Measurements from ENCODE around the gene ZNF488.
"Not testable (repeated sequence)": the region's sequence is repeated elsewhere in the genome, so short reads cannot be mapped to it uniquely, and the experiment has no call there.

Gene ZNF488

DNA sequence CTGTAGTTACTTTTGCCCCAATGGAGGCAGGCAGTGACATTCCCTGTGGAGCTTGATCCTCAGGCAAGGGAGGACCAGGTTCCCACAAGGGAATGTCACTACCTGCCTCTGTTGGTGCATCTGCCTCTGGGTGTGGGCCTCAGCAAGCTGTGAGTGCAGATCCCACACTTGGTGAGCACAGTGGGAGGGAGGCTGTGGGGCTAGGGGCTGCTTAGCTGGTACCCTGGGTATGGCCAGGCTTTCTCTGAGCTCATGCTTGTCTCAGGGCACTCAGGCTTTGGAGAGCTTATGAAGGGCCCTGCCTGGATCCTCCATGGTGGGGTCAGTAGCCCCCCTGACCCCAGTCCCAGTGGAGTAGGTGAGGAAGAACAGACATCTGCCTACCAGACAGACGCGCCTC is 16.2 kb upstream of the ZNF488 start:
- TF ChIP-seq, protein P1, sequence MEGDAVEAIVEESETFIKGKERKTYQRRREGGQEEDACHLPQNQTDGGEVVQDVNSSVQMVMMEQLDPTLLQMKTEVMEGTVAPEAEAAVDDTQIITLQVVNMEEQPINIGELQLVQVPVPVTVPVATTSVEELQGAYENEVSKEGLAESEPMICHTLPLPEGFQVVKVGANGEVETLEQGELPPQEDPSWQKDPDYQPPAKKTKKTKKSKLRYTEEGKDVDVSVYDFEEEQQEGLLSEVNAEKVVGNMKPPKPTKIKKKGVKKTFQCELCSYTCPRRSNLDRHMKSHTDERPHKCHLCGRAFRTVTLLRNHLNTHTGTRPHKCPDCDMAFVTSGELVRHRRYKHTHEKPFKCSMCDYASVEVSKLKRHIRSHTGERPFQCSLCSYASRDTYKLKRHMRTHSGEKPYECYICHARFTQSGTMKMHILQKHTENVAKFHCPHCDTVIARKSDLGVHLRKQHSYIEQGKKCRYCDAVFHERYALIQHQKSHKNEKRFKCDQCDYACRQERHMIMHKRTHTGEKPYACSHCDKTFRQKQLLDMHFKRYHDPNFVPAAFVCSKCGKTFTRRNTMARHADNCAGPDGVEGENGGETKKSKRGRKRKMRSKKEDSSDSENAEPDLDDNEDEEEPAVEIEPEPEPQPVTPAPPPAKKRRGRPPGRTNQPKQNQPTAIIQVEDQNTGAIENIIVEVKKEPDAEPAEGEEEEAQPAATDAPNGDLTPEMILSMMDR (IDR thresholded peaks at IDR 0.05; ENCODE audit: low read depth, low read length, missing control alignments): no peak
- H3K4me3 ChIP-seq (ENCODE audit: low read depth, low read length): no peak overlapping the region
- DNase-seq (ENCODE audit: low read depth): no peak

DNA sequence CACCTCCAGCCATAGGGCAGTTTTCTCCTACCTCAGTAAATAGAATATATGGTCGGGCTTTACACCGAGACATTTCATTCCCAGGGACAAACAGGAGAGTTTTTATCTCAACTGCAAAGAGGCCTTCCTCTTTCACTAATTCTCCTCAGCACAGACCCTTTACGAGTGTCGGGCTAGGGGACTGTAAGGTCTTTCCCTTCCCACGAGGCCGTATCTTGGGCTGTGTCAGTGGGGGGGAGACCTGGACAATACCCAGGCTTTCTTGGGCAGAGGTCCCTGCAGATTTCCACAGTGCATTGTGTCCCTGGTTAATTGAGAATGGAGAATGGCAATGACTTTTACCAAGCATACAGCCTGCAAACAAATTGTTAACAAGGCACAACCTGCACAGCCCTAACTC is 13.2 kb upstream of the ZNF488 start:
- TF ChIP-seq, protein P1 (IDR thresholded peaks at IDR 0.05; ENCODE audit: low read depth, low read length, missing control alignments): no peak
- no peak overlapping the region for H3K4me3 ChIP-seq (ENCODE audit: low read depth, low read length)
- DNase-seq (ENCODE audit: low read depth): no peak

DNA sequence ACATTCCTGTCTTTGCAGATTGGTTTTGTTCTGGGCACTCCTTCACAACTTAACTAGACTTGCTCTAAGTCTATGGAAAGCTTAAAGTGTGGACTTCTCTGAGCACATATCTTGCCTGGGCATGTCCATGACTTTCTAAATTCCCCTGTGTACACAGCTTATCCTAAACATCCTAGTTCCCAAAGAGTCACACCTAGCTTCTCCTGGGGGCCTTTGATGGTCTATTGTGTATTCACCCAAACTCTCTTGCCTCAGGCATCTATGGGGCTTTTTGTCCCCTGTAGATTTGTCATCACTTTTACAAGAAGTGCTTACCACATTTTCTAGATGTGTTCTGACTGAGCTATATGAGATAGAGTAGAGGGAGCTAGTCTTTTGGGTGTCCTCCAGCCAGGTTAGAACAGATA is 12.2 kb upstream of the ZNF488 start:
- H3K4me3 ChIP-seq (ENCODE audit: low read depth, low read length): no peak overlapping the region
- no peak for DNase-seq (ENCODE audit: low read depth)
- TF ChIP-seq, protein P1 (IDR thresholded peaks at IDR 0.05; ENCODE audit: low read depth, low read length, missing control alignments): no peak

DNA sequence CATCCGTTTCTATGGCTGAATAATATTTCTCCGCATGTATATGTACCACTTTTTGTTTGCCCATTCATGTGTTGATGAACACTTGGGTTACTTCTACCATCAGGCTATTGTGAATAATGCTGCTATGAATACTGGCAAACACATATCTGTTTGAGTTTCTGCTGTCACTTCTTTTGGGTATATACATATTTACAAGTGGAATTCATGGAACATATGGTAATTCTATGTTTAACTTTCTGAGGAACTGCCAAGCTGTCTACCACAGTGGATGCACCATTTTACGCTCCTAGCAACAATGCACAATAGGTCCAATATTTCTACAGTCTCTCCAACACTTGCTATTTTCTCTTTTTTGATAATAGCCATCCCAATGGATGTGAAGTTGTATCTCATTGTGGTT is 5.5 kb upstream of the ZNF488 start:
- no peak for DNase-seq (ENCODE audit: low read depth)
- no peak overlapping the region for H3K4me3 ChIP-seq (ENCODE audit: low read depth, low read length)
- TF ChIP-seq, protein P1 (IDR thresholded peaks at IDR 0.05; ENCODE audit: low read depth, low read length, missing control alignments): no peak

DNA sequence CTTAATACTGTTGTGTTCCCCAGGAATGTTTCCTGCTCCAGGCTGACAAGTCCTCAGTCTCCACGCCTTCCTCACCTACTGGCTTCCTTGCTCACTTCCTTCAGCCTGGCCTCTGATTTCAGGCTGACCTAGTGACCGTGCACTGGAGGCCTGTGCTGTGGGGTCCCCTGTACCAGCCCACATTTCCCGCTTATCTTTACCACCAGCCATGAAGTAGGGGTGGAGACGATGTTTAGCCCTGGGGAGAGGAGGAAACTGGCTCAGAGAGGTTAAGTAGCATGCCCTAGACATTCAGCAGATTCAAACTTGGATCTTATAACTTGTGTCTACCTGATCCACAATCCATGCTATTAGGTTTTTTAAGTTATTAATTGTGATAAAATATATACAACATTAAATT is 4.8 kb upstream of the ZNF488 start:
- TF ChIP-seq, protein P1 (IDR thresholded peaks at IDR 0.05; ENCODE audit: low read depth, low read length, missing control alignments): no peak
- DNase-seq (ENCODE audit: low read depth): no peak
- no peak overlapping the region for H3K4me3 ChIP-seq (ENCODE audit: low read depth, low read length)

DNA sequence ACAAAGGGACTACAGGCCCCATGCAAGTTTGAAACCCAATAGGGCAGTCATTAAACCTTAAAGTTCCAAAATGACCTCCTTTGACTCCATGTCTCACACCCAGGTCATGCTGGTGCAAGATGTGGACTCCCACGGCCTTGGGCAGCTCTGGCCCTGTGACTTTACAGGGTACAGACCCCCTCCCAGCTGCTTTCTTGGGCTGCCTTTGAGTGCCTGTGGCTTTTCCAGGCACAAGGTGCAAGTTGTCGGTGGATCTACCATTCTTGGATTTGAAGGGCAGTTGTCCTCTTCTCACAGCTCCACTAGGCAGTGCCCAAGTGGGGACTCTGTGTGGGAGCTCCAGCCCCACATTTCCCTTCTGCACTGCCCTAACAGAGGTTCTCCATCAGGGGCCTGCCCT is 2.0 kb upstream of the ZNF488 start:
- not testable (repeated sequence) for H3K4me3 ChIP-seq (ENCODE audit: low read depth, low read length); DNase-seq (ENCODE audit: low read depth)

DNA sequence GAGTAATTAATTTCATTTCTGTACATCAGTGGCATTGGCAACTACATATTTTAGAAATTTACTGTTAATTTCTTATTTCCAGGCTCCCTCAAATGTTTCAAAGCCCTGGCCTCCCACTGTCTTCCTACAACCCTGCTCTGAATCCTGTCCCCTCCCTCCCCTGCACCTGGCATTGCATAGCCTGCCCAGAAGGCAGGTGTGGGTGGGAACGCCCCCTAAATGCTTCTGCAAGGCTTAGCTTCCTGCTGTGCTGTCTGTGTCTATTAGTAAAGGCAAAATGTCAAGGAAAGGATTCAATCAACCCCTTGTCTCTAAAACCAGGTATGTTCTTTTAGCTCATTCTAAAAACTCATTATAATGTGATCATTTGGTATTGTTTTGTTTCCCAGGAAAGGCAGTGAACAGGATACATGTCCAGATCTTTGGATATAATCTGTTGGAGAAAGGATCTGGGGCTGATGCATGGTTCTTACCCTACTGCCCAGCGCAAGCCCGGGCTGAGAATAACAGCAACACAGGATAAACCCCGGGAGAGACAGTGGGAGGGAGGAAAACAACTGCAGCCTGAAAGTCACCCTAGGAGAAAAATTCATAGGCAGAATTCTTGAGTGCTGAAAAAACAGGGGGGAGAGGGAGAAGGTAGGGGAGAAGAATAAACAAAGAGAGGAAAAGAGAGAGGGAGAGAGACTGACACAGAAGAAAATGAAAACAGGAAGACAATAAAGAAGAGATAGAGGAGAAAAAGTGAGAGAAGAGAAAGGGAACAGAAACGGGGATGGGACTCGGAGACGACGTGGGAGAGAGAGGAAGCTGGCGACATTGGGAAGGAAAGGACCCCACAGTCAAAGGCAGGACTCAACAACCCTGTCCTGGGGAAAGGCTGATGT is 589 bp downstream of the ZNF488 start:
- H3K4me3 ChIP-seq (ENCODE audit: low read depth, low read length): no peak overlapping the region
- TF ChIP-seq, protein P1 (IDR thresholded peaks at IDR 0.05; ENCODE audit: low read depth, low read length, missing control alignments): no peak
- DNase-seq (ENCODE audit: low read depth): no peak

Measured in GM12864 (cell line).